SK-N-SH (cell line): ENCODE results near the gene MPV17L2. TPM values are rescaled to one million over a fixed set of nuclear protein-coding genes. Genes with fewer than 3 reads are reported as not detected.

Experiments used
- CTCF ChIA-PET: fragments of 300-600, 350-600 bp; formaldehyde crosslinking; extraction: SDS; loops from one replicate; lab custom pipeline; 2021; lab: Yijun Ruan, JAX
- POLR2A ChIA-PET: fragments of 350-600 bp; sonication (Branson Sonifier 250); formaldehyde crosslinking; extraction: SDS; loops from one replicate; lab custom pipeline; 2020; ENCODE audit warnings: antibody characterized with exemption, inconsistent platforms; lab: Yijun Ruan, JAX
- DNase-seq: peaks from one replicate; pipeline ENCODE4 v3.0.0; 2012
- H2AFZ ChIP-seq: fragments of 200-600 bp; sonication (generic); 2 replicates; pipeline ENCODE4 v1.8.1; 2016; ENCODE audit warnings: antibody characterized with exemption, mild to moderate bottlenecking, low read depth
- H3F3A ChIP-seq: fragments of 200-600 bp; sonication (generic); replicated peaks from 2 replicates; pipeline ENCODE3; 2016; ENCODE audit warnings: antibody characterized with exemption, mild to moderate bottlenecking; ENCODE audit not compliant: insufficient read depth
- H3K27ac ChIP-seq, 2 experiments: fragments of 200-500 bp in 1 of 2; fragments of 200-600 bp in 1 of 2; sonication (Bioruptor generic) in 1 of 2; sonication (generic), shearing (Covaris generic) in 1 of 2; 2 replicates each; pipeline versions ENCODE4 v1.5.1 to v1.6.1; 2014 to 2016; ENCODE audit warnings: low read depth in 2 of 2, inconsistent platforms in 1 of 2, low read length in 1 of 2, mild to moderate bottlenecking in 1 of 2, mixed read lengths in 1 of 2
- H3K27me3 ChIP-seq: fragments of 200-600 bp; sonication (generic), shearing (Covaris generic); 2 replicates; pipeline ENCODE4 v1.6.1; 2016; ENCODE audit warnings: mixed run types; ENCODE audit not compliant: insufficient read depth
- H3K36me3 ChIP-seq, 2 experiments: fragments of 200-500 bp in 1 of 2; fragments of 200-600 bp in 1 of 2; sonication (Bioruptor generic) in 1 of 2; sonication (generic) in 1 of 2; replicated peaks in 1 of 2; 2 replicates each; pipeline versions ENCODE3 to v1.5.1; 2014 to 2016; ENCODE audit warnings: low read length in 1 of 2, mild to moderate bottlenecking in 1 of 2; ENCODE audit not compliant: insufficient read depth in 2 of 2, control insufficient read depth in 1 of 2
- H3K4me1 ChIP-seq, 2 experiments: fragments of 200-500 bp in 1 of 2; fragments of 200-600 bp in 1 of 2; sonication (Bioruptor generic) in 1 of 2; sonication (generic), shearing (Covaris generic) in 1 of 2; 2 replicates each; pipeline versions ENCODE4 v1.5.1 to v1.6.1; 2014 to 2016; ENCODE audit warnings: low read depth in 1 of 2, low read length in 1 of 2, mixed run types in 1 of 2; ENCODE audit not compliant: insufficient read depth in 2 of 2, control insufficient read depth in 1 of 2
- H3K4me2 ChIP-seq: fragments of 200-600 bp; sonication (generic), shearing (Covaris generic); 2 replicates; pipeline ENCODE4 v1.6.1; 2017; ENCODE audit warnings: mixed run types
- H3K4me3 ChIP-seq, 2 experiments: fragments of 200-500 bp in 1 of 2; fragments of 200-600 bp in 1 of 2; sonication (Bioruptor generic) in 1 of 2; sonication (generic), shearing (Covaris generic) in 1 of 2; 2 replicates each; pipeline versions ENCODE4 v1.5.1 to v1.8.1; 2014 to 2016; ENCODE audit warnings: low read depth in 2 of 2, inconsistent platforms in 1 of 2, low read length in 1 of 2, mild to moderate bottlenecking in 1 of 2, mixed read lengths in 1 of 2, moderate library complexity in 1 of 2
- H3K79me2 ChIP-seq: fragments of 200-600 bp; sonication (generic); 2 replicates; pipeline ENCODE4 v1.8.1; 2017; ENCODE audit warnings: mild to moderate bottlenecking; ENCODE audit not compliant: insufficient read depth
- H3K9ac ChIP-seq: fragments of 200-600 bp; sonication (generic); 2 replicates; pipeline ENCODE4 v1.6.1; 2017; ENCODE audit warnings: mixed run types
- H3K9me2 ChIP-seq: fragments of 200-600 bp; sonication (generic); 2 replicates; pipeline ENCODE4 v1.6.1; 2017; ENCODE audit warnings: mixed run types
- H3K9me3 ChIP-seq: fragments of 200-600 bp; sonication (generic); 2 replicates; pipeline ENCODE4 v1.6.1; 2017; ENCODE audit warnings: mixed run types, mild to moderate bottlenecking, moderate library complexity
- H4K20me1 ChIP-seq: fragments of 200-600 bp; sonication (generic); 2 replicates; pipeline ENCODE4 v1.6.1; 2017; ENCODE audit warnings: mild to moderate bottlenecking, mixed run types; ENCODE audit not compliant: insufficient read depth
- ELF1 ChIP-seq: IDR thresholded peaks from 2 replicates; pipeline ENCODE4 v1.4.0; 2012
- EP300 ChIP-seq, 2 experiments: IDR thresholded peaks; 2 replicates each; pipeline versions ENCODE4 v1.4.0 to v1.6.1; 2012; ENCODE audit warnings: borderline replicate concordance in 1 of 2, low read depth in 1 of 2, low read length in 1 of 2
- EZH2phosphoT487 ChIP-seq: fragments of 200-600 bp; sonication (generic); IDR thresholded peaks from 2 replicates; pipeline ENCODE4 v1.6.1; 2017; ENCODE audit warnings: low read depth, mixed run types, mild to moderate bottlenecking, antibody characterized with exemption, moderate library complexity, borderline replicate concordance
- FOSL2 ChIP-seq: IDR thresholded peaks from 2 replicates; pipeline ENCODE4 v1.4.0; 2012; ENCODE audit warnings: low read depth, mild to moderate bottlenecking, moderate library complexity, borderline replicate concordance
- FOXJ3 ChIP-seq: sonication (generic); formaldehyde crosslinking; IDR thresholded peaks from 2 replicates; pipeline ENCODE4 v1.5.1; 2020; ENCODE audit warnings: mild to moderate bottlenecking, missing genetic modification reagents
- FOXM1 ChIP-seq: IDR thresholded peaks from 2 replicates; pipeline ENCODE4 v1.4.0; 2012; ENCODE audit warnings: low read depth, mild to moderate bottlenecking
- GABPA ChIP-seq: IDR thresholded peaks from 2 replicates; pipeline ENCODE4 v1.4.0; 2012; ENCODE audit warnings: low read depth, mild to moderate bottlenecking
- GATA2 ChIP-seq: sonication (generic); formaldehyde crosslinking; IDR thresholded peaks from 2 replicates; pipeline ENCODE4 v1.5.0; 2020; ENCODE audit warnings: mild to moderate bottlenecking, missing genetic modification reagents
- JUND ChIP-seq: IDR thresholded peaks from 2 replicates; pipeline ENCODE4 v1.4.0; 2012
- MEF2A ChIP-seq: IDR thresholded peaks from 2 replicates; pipeline ENCODE4 v1.4.0; 2012; ENCODE audit warnings: low read depth, borderline replicate concordance
- MXI1 ChIP-seq: IDR thresholded peaks from 2 replicates; pipeline ENCODE4 v1.6.1; 2012; ENCODE audit warnings: mild to moderate bottlenecking, low read depth, low read length, improper control_type of control experiment
- NRF1 ChIP-seq: IDR thresholded peaks from 2 replicates; pipeline ENCODE4 v1.6.1; 2012; ENCODE audit warnings: low read depth, mild to moderate bottlenecking, low read length
- POLR2AphosphoS5 ChIP-seq: IDR thresholded peaks from 2 replicates; pipeline ENCODE4 v1.6.1; 2012; ENCODE audit warnings: low read depth, low read length
- RAD21 ChIP-seq: IDR thresholded peaks from 2 replicates; pipeline ENCODE4 v1.6.1; 2012; ENCODE audit warnings: mild to moderate bottlenecking, low read length
- RCOR1 ChIP-seq: fragments of 150-350 bp; IDR thresholded peaks from 2 replicates; pipeline ENCODE4 v1.6.1; 2017; ENCODE audit warnings: antibody characterized with exemption, low read length
- RFX5 ChIP-seq: IDR thresholded peaks from 2 replicates; pipeline ENCODE4 v1.6.1; 2012; ENCODE audit warnings: mild to moderate bottlenecking, improper control_type of control experiment, low read length
- RXRA ChIP-seq: IDR thresholded peaks from 2 replicates; pipeline ENCODE4 v1.4.0; 2012; ENCODE audit warnings: low read depth, mild to moderate bottlenecking, borderline replicate concordance
- SIN3A ChIP-seq: IDR thresholded peaks from 2 replicates; pipeline ENCODE4 v1.6.1; 2012; ENCODE audit warnings: low read depth, mild to moderate bottlenecking, low read length, moderate library complexity, borderline replicate concordance
- TAF1 ChIP-seq: IDR thresholded peaks from 2 replicates; pipeline ENCODE4 v1.6.1; 2012; ENCODE audit warnings: low read depth, mild to moderate bottlenecking, low read length, moderate library complexity, borderline replicate concordance
- TCF12 ChIP-seq: IDR thresholded peaks from 2 replicates; pipeline ENCODE4 v1.4.0; 2012
- TEAD4 ChIP-seq: IDR thresholded peaks from 2 replicates; pipeline ENCODE4 v1.4.0; 2012; ENCODE audit warnings: mild to moderate bottlenecking, borderline replicate concordance; ENCODE audit not compliant: insufficient read depth
- YY1 ChIP-seq: IDR thresholded peaks from 2 replicates; pipeline ENCODE4 v1.4.0; 2012; ENCODE audit warnings: low read depth, mild to moderate bottlenecking
- WGBS: methylation state at CpG from one replicate; pipeline ENCODE4 v1.1.6; 2017; ENCODE audit warnings: low lambda C conversion rate; 5-methylcytosine and 5-hydroxymethylcytosine counted together
- polyA plus RNA-seq, 3 experiments: library from polyadenylated mRNA; depleted of rRNA; stranded (reverse); fragments of >200 nt; gene quantifications; 2 replicates each; pipeline ENCODE4 v1.2.3, GENCODE V29; 2012
- TF ChIP-seq, protein P1 (sequence below): IDR thresholded peaks from 2 replicates; pipeline ENCODE4 v1.4.0; 2012; ENCODE audit warnings: low read depth, borderline replicate concordance
- TF ChIP-seq, protein P2 (sequence below): IDR thresholded peaks from 2 replicates; pipeline ENCODE4 v1.4.0; 2012; ENCODE audit warnings: low read depth, borderline replicate concordance
- TF ChIP-seq, protein P3 (sequence below): IDR thresholded peaks from 2 replicates; pipeline ENCODE4; 2012
- TF ChIP-seq, protein P4 (sequence below): fragments of 150-350 bp; IDR thresholded peaks from 2 replicates; pipeline ENCODE4 v1.6.1; 2016; ENCODE audit warnings: mild to moderate bottlenecking, low read depth, low read length
- TF ChIP-seq, protein P5 (sequence below): IDR thresholded peaks from 2 replicates; pipeline ENCODE4 v1.6.1; 2012; ENCODE audit warnings: mild to moderate bottlenecking, low read depth, low read length, moderate library complexity

The MPV17L2 gene
- polyA plus RNA-seq, 1 of the 3 experiments (the other 2 are of a cell fraction) = 17.5 TPM

DNA sequence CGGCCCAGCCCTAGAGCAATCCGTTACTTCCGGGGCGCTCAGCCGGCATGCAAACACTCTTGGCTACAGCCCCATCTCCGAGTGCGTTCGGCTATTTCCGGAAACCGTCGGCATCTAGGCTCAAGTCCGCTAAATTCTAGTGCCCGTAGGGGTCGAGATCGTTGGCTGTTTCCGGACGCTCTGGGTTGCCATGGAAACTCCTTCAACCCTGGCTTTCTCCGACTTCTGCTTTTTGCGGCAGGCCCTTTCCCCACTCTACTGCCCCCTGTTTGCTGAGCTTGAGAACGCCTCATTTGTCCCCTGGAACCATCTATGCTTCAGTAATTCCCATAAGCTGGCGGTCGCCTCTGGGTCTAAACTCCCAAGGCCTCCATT is 40.6 kb upstream of the MPV17L2 start:
- whole genome bisulfite sequencing = 0% methylated on average over 17 of the region's 22 CpGs
- H4K20me1 ChIP-seq = peaks cover 5% of the 10 kb centered on the region; the same call in 1 of the 2 replicates
- H3K9me2 ChIP-seq = no peaks in the 10 kb centered on the region
- H3K9me3 ChIP-seq = no peaks in the 10 kb centered on the region
- H2AFZ ChIP-seq = peak overlapping the region; percentile 92
- H3K27ac ChIP-seq = peak overlapping the region; percentile 98 to 99
- H3K36me3 ChIP-seq = peaks cover 0 to 20% of the 10 kb centered on the region in 2 experiments
- H3K9ac ChIP-seq = peak overlapping the region; percentile 94
- peaks cover 13 to 39% of the 10 kb centered on the region in 2 experiments; a peak in 2 of 4 replicates for H3K4me1 ChIP-seq
- peak; percentile 96 for DNase-seq
- H3K4me3 ChIP-seq = peak overlapping the region; percentile 89 to 93
- H3K4me2 ChIP-seq = peak overlapping the region; percentile 83
- H3K79me2 ChIP-seq = peaks cover 42% of the 10 kb centered on the region
- ChIA-PET CTCF (interaction anchor here (0.5 to 2.6 kb wide), 17 partner anchors 9 to 219 kb away, joined by 3 to 18 read pairs (median 4); partner anchors contain the start of gene CCDC124), POLR2A (interaction anchor here (0.6 to 2.1 kb wide), 3 partner anchors 11 to 293 kb away, joined by 3 to 6 read pairs (median 3); partner anchors contain the start of gene RPL18A)
- H3F3A ChIP-seq = peaks cover 10% of the 10 kb centered on the region
- H3K27me3 ChIP-seq = no peaks in the 10 kb centered on the region
- TF ChIP-seq NRF1 (no peak), POLR2AphosphoS5 (no peak; the same call in 1 of the 2 replicates), EZH2phosphoT487 (no peak), RFX5 (peak; percentile 55; the same call in 1 of the 2 replicates), TEAD4 (no peak), SIN3A (peak; percentile 70; the same call in 1 of the 2 replicates), EP300 (IDR thresholded peaks at IDR 0.05; ENCODE audit: borderline replicate concordance in 1 of 2, low read depth in 1 of 2, low read length in 1 of 2) (no peak), TCF12 (no peak), MEF2A (no peak), FOXM1 (no peak), RXRA (no peak), GABPA (peak; percentile 57), TAF1 (peak; percentile 53; the same call in 1 of the 2 replicates), GATA2 (CRISPR knock-in tag) (no peak), YY1 (peak; percentile 32; the same call in 1 of the 2 replicates), ELF1 (peak; percentile 75), JUND (no peak), RCOR1 (no peak), FOSL2 (no peak), MXI1 (peak; percentile 68), RAD21 (peak; percentile 44), FOXJ3 (CRISPR knock-in tag) (no peak)
- TF ChIP-seq, protein P1, sequence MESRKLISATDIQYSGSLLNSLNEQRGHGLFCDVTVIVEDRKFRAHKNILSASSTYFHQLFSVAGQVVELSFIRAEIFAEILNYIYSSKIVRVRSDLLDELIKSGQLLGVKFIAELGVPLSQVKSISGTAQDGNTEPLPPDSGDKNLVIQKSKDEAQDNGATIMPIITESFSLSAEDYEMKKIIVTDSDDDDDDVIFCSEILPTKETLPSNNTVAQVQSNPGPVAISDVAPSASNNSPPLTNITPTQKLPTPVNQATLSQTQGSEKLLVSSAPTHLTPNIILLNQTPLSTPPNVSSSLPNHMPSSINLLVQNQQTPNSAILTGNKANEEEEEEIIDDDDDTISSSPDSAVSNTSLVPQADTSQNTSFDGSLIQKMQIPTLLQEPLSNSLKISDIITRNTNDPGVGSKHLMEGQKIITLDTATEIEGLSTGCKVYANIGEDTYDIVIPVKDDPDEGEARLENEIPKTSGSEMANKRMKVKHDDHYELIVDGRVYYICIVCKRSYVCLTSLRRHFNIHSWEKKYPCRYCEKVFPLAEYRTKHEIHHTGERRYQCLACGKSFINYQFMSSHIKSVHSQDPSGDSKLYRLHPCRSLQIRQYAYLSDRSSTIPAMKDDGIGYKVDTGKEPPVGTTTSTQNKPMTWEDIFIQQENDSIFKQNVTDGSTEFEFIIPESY = no peak
- TF ChIP-seq, protein P2, sequence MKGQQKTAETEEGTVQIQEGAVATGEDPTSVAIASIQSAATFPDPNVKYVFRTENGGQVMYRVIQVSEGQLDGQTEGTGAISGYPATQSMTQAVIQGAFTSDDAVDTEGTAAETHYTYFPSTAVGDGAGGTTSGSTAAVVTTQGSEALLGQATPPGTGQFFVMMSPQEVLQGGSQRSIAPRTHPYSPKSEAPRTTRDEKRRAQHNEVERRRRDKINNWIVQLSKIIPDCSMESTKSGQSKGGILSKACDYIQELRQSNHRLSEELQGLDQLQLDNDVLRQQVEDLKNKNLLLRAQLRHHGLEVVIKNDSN = no peak
- TF ChIP-seq, protein P3, sequence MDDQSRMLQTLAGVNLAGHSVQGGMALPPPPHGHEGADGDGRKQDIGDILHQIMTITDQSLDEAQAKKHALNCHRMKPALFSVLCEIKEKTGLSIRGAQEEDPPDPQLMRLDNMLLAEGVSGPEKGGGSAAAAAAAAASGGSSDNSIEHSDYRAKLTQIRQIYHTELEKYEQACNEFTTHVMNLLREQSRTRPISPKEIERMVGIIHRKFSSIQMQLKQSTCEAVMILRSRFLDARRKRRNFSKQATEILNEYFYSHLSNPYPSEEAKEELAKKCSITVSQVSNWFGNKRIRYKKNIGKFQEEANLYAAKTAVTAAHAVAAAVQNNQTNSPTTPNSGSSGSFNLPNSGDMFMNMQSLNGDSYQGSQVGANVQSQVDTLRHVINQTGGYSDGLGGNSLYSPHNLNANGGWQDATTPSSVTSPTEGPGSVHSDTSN = peak; percentile 0; the same call in 1 of the 2 replicates
- TF ChIP-seq, protein P4, sequence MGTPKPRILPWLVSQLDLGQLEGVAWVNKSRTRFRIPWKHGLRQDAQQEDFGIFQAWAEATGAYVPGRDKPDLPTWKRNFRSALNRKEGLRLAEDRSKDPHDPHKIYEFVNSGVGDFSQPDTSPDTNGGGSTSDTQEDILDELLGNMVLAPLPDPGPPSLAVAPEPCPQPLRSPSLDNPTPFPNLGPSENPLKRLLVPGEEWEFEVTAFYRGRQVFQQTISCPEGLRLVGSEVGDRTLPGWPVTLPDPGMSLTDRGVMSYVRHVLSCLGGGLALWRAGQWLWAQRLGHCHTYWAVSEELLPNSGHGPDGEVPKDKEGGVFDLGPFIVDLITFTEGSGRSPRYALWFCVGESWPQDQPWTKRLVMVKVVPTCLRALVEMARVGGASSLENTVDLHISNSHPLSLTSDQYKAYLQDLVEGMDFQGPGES = no peak
- TF ChIP-seq, protein P5, sequence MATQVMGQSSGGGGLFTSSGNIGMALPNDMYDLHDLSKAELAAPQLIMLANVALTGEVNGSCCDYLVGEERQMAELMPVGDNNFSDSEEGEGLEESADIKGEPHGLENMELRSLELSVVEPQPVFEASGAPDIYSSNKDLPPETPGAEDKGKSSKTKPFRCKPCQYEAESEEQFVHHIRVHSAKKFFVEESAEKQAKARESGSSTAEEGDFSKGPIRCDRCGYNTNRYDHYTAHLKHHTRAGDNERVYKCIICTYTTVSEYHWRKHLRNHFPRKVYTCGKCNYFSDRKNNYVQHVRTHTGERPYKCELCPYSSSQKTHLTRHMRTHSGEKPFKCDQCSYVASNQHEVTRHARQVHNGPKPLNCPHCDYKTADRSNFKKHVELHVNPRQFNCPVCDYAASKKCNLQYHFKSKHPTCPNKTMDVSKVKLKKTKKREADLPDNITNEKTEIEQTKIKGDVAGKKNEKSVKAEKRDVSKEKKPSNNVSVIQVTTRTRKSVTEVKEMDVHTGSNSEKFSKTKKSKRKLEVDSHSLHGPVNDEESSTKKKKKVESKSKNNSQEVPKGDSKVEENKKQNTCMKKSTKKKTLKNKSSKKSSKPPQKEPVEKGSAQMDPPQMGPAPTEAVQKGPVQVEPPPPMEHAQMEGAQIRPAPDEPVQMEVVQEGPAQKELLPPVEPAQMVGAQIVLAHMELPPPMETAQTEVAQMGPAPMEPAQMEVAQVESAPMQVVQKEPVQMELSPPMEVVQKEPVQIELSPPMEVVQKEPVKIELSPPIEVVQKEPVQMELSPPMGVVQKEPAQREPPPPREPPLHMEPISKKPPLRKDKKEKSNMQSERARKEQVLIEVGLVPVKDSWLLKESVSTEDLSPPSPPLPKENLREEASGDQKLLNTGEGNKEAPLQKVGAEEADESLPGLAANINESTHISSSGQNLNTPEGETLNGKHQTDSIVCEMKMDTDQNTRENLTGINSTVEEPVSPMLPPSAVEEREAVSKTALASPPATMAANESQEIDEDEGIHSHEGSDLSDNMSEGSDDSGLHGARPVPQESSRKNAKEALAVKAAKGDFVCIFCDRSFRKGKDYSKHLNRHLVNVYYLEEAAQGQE = no peak
